Transverse colon (tissue), 4 donors: ENCODE data around the gene CRTC3. TPM values are rescaled to one million over a fixed set of nuclear protein-coding genes. Genes with fewer than 3 reads are reported as not detected.
"Not testable (repeated sequence)": the region's sequence is repeated elsewhere in the genome, so short reads cannot be mapped to it uniquely, and the experiment has no call there.

Experiments used
- DNase-seq: peaks from one replicate; pipeline ENCODE4 v3.0.0-alpha.2; 2019
- H3K27ac ChIP-seq, 4 donors: fragments of 200-600 bp; sonication (generic); 2 replicates each; pipeline ENCODE4 v1.5.1; 2016 to 2018; ENCODE audit warnings: inconsistent platforms in 4 of 4
- H3K27me3 ChIP-seq: fragments of 200-600 bp; sonication (generic); 2 replicates; pipeline ENCODE4 v1.5.1; 2017; ENCODE audit warnings: inconsistent platforms
- H3K36me3 ChIP-seq, 4 donors: fragments of 200-600 bp; sonication (generic); 2 replicates each; pipeline ENCODE4 v1.5.1; 2017 to 2019; ENCODE audit warnings: inconsistent platforms in 4 of 4
- H3K4me1 ChIP-seq, 4 donors: fragments of 200-600 bp; sonication (generic); 2 replicates each; pipeline ENCODE4 v1.5.1; 2017 to 2020; ENCODE audit warnings: inconsistent platforms in 4 of 4
- H3K4me3 ChIP-seq, 4 donors: fragments of 200-600 bp; sonication (generic); 1 replicate in 1 of 4; 2 replicates in 3 of 4; pipeline versions ENCODE4 v1.5.1 to v1.6.1; 2017 to 2019; ENCODE audit warnings: inconsistent platforms in 4 of 4
- H3K9me3 ChIP-seq, 2 donors: fragments of 200-600 bp; sonication (generic); 2 replicates each; pipeline ENCODE4 v1.5.1; 2017 to 2019; ENCODE audit warnings: inconsistent platforms in 2 of 2
- EP300 ChIP-seq: sonication (generic); formaldehyde crosslinking; IDR thresholded peaks from one replicate; pipeline ENCODE4 v1.6.1; 2017; ENCODE audit warnings: antibody characterized with exemption, low read depth
- POLR2A ChIP-seq: fragments of 450-650 bp; IDR thresholded peaks from one replicate; pipeline ENCODE4 v1.6.1; 2016; ENCODE audit warnings: antibody characterized with exemption, mild to moderate bottlenecking, moderate library complexity
- POLR2AphosphoS5 ChIP-seq, 3 donors: sonication (generic); formaldehyde crosslinking; IDR thresholded peaks; one replicate each; pipeline ENCODE4 v1.6.1; 2016; ENCODE audit warnings: antibody characterized with exemption in 3 of 3
- WGBS, 2 donors: methylation state at CpG; one replicate each; pipeline ENCODE4 v1.1.5; 2018; ENCODE audit warnings: low coverage in 1 of 2; 5-methylcytosine and 5-hydroxymethylcytosine counted together
- in situ Hi-C, 4 donors: fragments of 200-750 bp; cut with MboI; loops; one replicate each; pipeline versions ENCODE4 v1.15.0 to v1.15.1; 2017; ENCODE audit warnings: low sequenced_read_pairs in 3 of 4, low pct_ligation_motif_present in 1 of 4, low pct_unique_long_range_greater_than_20kb in 1 of 4
- intact Hi-C: fragments of 100-400 bp; cut with DNase I; formaldehyde crosslinking; loops from one replicate; pipeline ENCODE4 v1.15.1; 2023; ENCODE audit warnings: low total_unique reads
- total RNA-seq, 4 donors: library from RNA; depleted of rRNA; stranded (reverse); fragments of >200 nt; gene quantifications; one replicate each; pipeline ENCODE4 v1.1.0, GENCODE V29; 2016
- TF ChIP-seq, protein P1 (sequence below), 5 experiments: fragments of 200-600 bp in 3 of 5; fragments of 450-650 bp in 2 of 5; sonication (generic) in 3 of 5; IDR thresholded peaks; 1 replicate in 2 of 5; 2 replicates in 3 of 5; pipeline ENCODE4 v1.5.1; 2016 to 2017; ENCODE audit warnings: antibody characterized with exemption in 5 of 5, inconsistent platforms in 3 of 5, mild to moderate bottlenecking in 2 of 5, moderate library complexity in 1 of 5

Gene CRTC3
- total RNA-seq, 4 donors from 2014 or later: 23.0 to 35.9 (median 24.1) TPM

DNA sequence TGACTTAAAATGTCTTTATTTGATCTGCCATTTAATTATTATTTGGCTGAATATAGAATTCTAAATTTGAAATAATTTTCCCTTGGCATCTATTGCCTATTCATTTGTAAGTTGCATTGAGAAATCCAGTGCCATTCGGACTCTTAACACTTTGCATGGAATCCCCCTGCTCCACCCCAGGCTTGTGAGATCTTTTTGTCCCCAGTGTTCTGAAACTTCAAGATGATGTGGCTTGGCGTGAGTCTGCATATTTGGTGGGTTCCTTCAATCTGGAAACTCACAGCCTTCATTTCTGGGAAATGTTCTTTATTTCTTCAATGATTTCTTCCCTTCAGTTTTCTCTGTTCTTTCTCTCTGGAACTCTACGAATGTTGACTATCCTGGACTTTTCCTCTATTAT lies 103.6 kb downstream of the CRTC3 start:
- H3K9me3 ChIP-seq: no peaks in the 10 kb centered on the region
- WGBS, 2 donors: 86% methylated on average over 2 to 3 of the region's 3 CpGs
- peaks cover 0 to 56% (median 18%) of the 10 kb centered on the region in 4 donors for H3K36me3 ChIP-seq
- TF ChIP-seq POLR2A: no peak
- TF ChIP-seq POLR2AphosphoS5 (IDR thresholded peaks at IDR 0.05): no peak
- TF ChIP-seq, protein P1, sequence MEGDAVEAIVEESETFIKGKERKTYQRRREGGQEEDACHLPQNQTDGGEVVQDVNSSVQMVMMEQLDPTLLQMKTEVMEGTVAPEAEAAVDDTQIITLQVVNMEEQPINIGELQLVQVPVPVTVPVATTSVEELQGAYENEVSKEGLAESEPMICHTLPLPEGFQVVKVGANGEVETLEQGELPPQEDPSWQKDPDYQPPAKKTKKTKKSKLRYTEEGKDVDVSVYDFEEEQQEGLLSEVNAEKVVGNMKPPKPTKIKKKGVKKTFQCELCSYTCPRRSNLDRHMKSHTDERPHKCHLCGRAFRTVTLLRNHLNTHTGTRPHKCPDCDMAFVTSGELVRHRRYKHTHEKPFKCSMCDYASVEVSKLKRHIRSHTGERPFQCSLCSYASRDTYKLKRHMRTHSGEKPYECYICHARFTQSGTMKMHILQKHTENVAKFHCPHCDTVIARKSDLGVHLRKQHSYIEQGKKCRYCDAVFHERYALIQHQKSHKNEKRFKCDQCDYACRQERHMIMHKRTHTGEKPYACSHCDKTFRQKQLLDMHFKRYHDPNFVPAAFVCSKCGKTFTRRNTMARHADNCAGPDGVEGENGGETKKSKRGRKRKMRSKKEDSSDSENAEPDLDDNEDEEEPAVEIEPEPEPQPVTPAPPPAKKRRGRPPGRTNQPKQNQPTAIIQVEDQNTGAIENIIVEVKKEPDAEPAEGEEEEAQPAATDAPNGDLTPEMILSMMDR (IDR thresholded peaks at IDR 0.05): no peak
- no peak for TF ChIP-seq EP300
- intact Hi-C loops (no loop called here), in situ Hi-C loops (no loop called here)
- no peak for DNase-seq
- no peak overlapping the region for H3K27ac ChIP-seq
- H3K4me1 ChIP-seq: no peaks in the 10 kb centered on the region
- no peak overlapping the region for H3K4me3 ChIP-seq
- no peaks in the 10 kb centered on the region for H3K27me3 ChIP-seq

DNA sequence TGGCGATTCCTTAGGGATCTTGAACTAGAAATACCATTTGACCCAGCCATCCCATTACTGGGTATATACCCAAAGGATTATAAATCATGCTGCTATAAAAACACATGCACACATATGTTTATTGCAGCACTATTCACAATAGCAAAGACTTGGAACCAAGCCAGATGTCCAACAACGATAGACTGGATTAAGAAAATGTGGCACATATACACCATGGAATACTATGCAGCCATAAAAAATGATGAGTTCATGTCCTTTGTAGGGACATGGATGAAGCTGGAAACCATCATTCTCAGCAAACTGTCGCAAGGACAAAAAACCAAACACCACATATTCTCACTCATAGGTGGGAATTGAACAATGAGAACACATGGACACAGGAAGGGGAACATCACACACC lies 107.3 kb downstream of the CRTC3 start:
- H3K4me3 ChIP-seq, H3K27ac ChIP-seq, H3K9me3 ChIP-seq, H3K4me1 ChIP-seq, DNase-seq, in situ Hi-C loops, intact Hi-C loops, H3K27me3 ChIP-seq: not testable (repeated sequence)
- peaks cover 0 to 39% (median 13%) of the 10 kb centered on the region in 4 donors for H3K36me3 ChIP-seq
- WGBS, 2 donors: 50 to 83% methylated on average over 2 to 3 of the region's 3 CpGs

GRCh38 chr15:90637693-90638092 lies 108.0 kb downstream of the CRTC3 start:
- no peaks in the 10 kb centered on the region for H3K4me1 ChIP-seq
- H3K36me3 ChIP-seq: peaks cover 0 to 39% (median 14%) of the 10 kb centered on the region in 4 donors
- WGBS, 2 donors: 82% methylated on average over 2 to 6 of the region's 6 CpGs
- no peaks in the 10 kb centered on the region for H3K27me3 ChIP-seq
- no peak for DNase-seq
- TF ChIP-seq, protein P1 (IDR thresholded peaks at IDR 0.05): no peak
- TF ChIP-seq EP300: no peak
- TF ChIP-seq POLR2AphosphoS5 (IDR thresholded peaks at IDR 0.05): no peak
- TF ChIP-seq POLR2A: no peak
- in situ Hi-C loops (no loop called here), intact Hi-C loops (no loop called here)
- H3K4me3 ChIP-seq: no peak overlapping the region
- no peaks in the 10 kb centered on the region for H3K9me3 ChIP-seq
- no peak overlapping the region for H3K27ac ChIP-seq

DNA sequence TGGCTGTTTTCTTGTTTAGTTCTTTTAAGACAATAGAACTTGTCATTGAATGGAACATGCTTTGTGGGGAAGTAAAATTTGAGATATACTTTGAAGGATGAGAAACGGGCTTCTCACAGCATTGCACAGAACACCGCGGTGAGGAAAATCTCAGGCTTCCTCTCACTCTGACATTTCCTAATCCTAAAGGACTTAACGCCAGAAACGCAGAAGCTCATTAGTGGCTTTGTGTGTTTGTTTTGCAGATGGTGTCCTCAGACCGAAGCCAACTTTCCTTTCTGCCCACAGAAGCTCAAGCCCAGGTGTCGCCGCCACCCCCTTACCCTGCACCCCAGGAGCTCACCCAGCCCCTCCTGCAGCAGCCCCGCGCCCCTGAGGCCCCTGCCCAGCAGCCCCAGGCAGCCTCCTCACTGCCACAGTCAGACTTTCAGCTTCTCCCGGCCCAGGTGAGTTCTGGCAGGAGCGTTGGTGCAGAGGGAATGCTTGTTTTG lies 108.5 kb downstream of the CRTC3 start:
- WGBS, 2 donors: 54 to 82% methylated on average over 5 to 12 of the region's 12 CpGs
- TF ChIP-seq, protein P1 (IDR thresholded peaks at IDR 0.05): no peak
- TF ChIP-seq POLR2A: no peak
- no peak for TF ChIP-seq EP300
- no peak for TF ChIP-seq POLR2AphosphoS5 (IDR thresholded peaks at IDR 0.05)
- DNase-seq: no peak
- intact Hi-C loops (no loop called here), in situ Hi-C loops (no loop called here)
- peaks cover 0 to 43% (median 17%) of the 10 kb centered on the region in 4 donors for H3K36me3 ChIP-seq
- H3K27ac ChIP-seq: no peak overlapping the region
- no peaks in the 10 kb centered on the region for H3K9me3 ChIP-seq
- no peaks in the 10 kb centered on the region for H3K4me1 ChIP-seq
- H3K4me3 ChIP-seq: no peak overlapping the region
- no peaks in the 10 kb centered on the region for H3K27me3 ChIP-seq

- intact Hi-C loops (no loop called here), in situ Hi-C loops (no loop called here)
- H3K4me3 ChIP-seq: no peak overlapping the region
- 95% methylated on average over 4 to 11 of the region's 11 CpGs for WGBS, 2 donors
- DNase-seq: no peak
- no peaks in the 10 kb centered on the region for H3K27me3 ChIP-seq
- H3K9me3 ChIP-seq: no peaks in the 10 kb centered on the region
- no peaks in the 10 kb centered on the region for H3K4me1 ChIP-seq
- no peak overlapping the region for H3K27ac ChIP-seq
- TF ChIP-seq EP300: no peak
- no peak for TF ChIP-seq POLR2AphosphoS5 (IDR thresholded peaks at IDR 0.05)
- TF ChIP-seq POLR2A: no peak
- TF ChIP-seq, protein P1 (IDR thresholded peaks at IDR 0.05): no peak
- H3K36me3 ChIP-seq: peaks cover 0 to 37% (median 17%) of the 10 kb centered on the region in 4 donors
Measured at GRCh38 chr15:90638963-90639362, 109.2 kb downstream of the CRTC3 start.
